Suprapubic skin (tissue), 4 donors: ENCODE results near the gene ADGRF3. TPM values are rescaled to one million over a fixed set of nuclear protein-coding genes. Genes with fewer than 3 reads are reported as not detected.

Experiments
- DNase-seq, 2 donors: peaks; one replicate each; pipeline ENCODE4 v3.0.0-alpha.2; 2019; ENCODE audit warnings: low spot score in 2 of 2
- H3K27ac ChIP-seq: fragments of 200-600 bp; sonication (generic); one replicate; pipeline ENCODE4 v1.5.1; 2019
- H3K27me3 ChIP-seq: fragments of 200-600 bp; sonication (generic); one replicate; pipeline ENCODE4 v1.5.1; 2019
- H3K36me3 ChIP-seq: fragments of 200-600 bp; sonication (generic); one replicate; pipeline ENCODE4 v1.5.1; 2019
- H3K4me1 ChIP-seq: fragments of 200-600 bp; sonication (generic); one replicate; pipeline ENCODE4 v1.5.1; 2019
- H3K4me3 ChIP-seq: fragments of 200-600 bp; sonication (generic); one replicate; pipeline ENCODE4 v1.5.1; 2019; ENCODE audit warnings: mild to moderate bottlenecking
- H3K9me3 ChIP-seq: fragments of 200-600 bp; sonication (generic); one replicate; pipeline ENCODE4 v1.5.1; 2019
- EP300 ChIP-seq: sonication (generic); formaldehyde crosslinking; IDR thresholded peaks from one replicate; pipeline ENCODE4 v1.6.1; 2017; ENCODE audit warnings: antibody characterized with exemption
- POLR2A ChIP-seq, 2 donors: fragments of 450-650 bp; IDR thresholded peaks; one replicate each; pipeline ENCODE4 v1.6.1; 2017; ENCODE audit warnings: antibody characterized with exemption in 2 of 2, mild to moderate bottlenecking in 2 of 2, moderate library complexity in 2 of 2
- POLR2AphosphoS5 ChIP-seq, 3 donors: sonication (generic); formaldehyde crosslinking; IDR thresholded peaks; one replicate each; pipeline ENCODE4 v1.6.1; 2017; ENCODE audit warnings: antibody characterized with exemption in 3 of 3
- WGBS: methylation state at CpG from one replicate; pipeline ENCODE4 v1.1.5; 2018; 5-methylcytosine and 5-hydroxymethylcytosine counted together
- total RNA-seq, 4 donors: library from RNA; depleted of rRNA; stranded (reverse); fragments of >200 nt; gene quantifications; one replicate each; pipeline ENCODE4 v1.1.0, GENCODE V29; 2016
- TF ChIP-seq, protein P1 (sequence below), 2 donors: fragments of 200-600 bp in 1 of 2; fragments of 450-650 bp in 1 of 2; sonication (generic) in 1 of 2; IDR thresholded peaks; one replicate each; pipeline ENCODE4 v1.5.1; 2016 to 2019; ENCODE audit warnings: antibody characterized with exemption in 2 of 2, mild to moderate bottlenecking in 1 of 2, moderate library complexity in 1 of 2

ADGRF3 gene
- total RNA-seq, 4 donors from 2014 or later = 0.19 to 0.48 (median 0.21) TPM; not detected in 1

DNA sequence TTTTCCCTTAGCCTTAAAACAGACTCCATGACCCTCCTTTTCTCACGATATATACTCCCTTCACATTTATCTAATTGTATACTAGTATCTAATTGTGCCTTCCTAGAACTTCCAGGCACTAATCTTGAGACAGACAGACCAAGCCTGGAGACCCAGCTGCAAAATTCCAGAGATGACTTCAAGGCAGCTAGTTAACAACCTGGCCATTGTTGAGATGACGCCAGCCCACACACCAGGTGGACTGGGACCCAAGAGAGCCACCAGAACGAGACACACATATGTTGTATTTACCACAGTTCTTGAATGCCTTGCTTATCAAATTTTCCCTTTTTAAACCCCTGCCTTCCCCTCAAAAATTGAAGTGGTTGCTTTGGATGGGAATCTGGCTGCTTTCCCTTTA lies 49.5 kb downstream of the ADGRF3 start:
- no peaks in the 10 kb centered on the region for H3K36me3 ChIP-seq
- H3K4me3 ChIP-seq = no peak overlapping the region
- TF ChIP-seq, protein P1, sequence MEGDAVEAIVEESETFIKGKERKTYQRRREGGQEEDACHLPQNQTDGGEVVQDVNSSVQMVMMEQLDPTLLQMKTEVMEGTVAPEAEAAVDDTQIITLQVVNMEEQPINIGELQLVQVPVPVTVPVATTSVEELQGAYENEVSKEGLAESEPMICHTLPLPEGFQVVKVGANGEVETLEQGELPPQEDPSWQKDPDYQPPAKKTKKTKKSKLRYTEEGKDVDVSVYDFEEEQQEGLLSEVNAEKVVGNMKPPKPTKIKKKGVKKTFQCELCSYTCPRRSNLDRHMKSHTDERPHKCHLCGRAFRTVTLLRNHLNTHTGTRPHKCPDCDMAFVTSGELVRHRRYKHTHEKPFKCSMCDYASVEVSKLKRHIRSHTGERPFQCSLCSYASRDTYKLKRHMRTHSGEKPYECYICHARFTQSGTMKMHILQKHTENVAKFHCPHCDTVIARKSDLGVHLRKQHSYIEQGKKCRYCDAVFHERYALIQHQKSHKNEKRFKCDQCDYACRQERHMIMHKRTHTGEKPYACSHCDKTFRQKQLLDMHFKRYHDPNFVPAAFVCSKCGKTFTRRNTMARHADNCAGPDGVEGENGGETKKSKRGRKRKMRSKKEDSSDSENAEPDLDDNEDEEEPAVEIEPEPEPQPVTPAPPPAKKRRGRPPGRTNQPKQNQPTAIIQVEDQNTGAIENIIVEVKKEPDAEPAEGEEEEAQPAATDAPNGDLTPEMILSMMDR (IDR thresholded peaks at IDR 0.05) = no peak
- no peak for TF ChIP-seq POLR2A (IDR thresholded peaks at IDR 0.05)
- no peak for TF ChIP-seq EP300
- TF ChIP-seq POLR2AphosphoS5 (IDR thresholded peaks at IDR 0.05) = no peak
- DNase-seq = no peak
- H3K9me3 ChIP-seq = no peaks in the 10 kb centered on the region
- no peaks in the 10 kb centered on the region for H3K27me3 ChIP-seq
- WGBS = 85% methylated on average over 3 of the region's 3 CpGs
- H3K27ac ChIP-seq = no peak overlapping the region
- peaks cover 43% of the 10 kb centered on the region for H3K4me1 ChIP-seq

DNA sequence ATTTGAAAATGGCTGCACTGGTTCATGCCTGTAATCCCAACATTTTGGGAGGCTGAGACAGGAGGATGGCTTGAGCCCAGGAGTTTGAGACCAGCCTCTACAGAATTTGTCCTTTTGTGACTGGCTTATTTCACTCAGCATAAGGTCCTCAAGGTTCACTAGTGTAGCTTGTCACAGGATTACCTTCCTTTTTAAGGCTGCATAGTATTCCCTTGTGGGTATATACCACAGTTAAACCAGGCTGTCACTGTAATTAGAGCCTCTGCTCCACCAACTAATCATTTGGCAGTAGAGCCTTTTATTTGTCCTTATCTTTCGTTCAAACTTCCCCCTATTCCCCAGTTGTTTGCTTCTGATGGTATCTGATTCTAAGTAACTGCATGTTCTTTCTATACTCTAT lies 51.1 kb downstream of the ADGRF3 start:
- H3K4me1 ChIP-seq = peaks cover 30% of the 10 kb centered on the region
- TF ChIP-seq POLR2A (IDR thresholded peaks at IDR 0.05) (no peak), EP300 (no peak), POLR2AphosphoS5 (IDR thresholded peaks at IDR 0.05) (no peak)
- TF ChIP-seq, protein P1 (IDR thresholded peaks at IDR 0.05) = no peak
- H3K36me3 ChIP-seq = peaks cover 3% of the 10 kb centered on the region
- WGBS = 82% methylated on average over 1 of the region's 1 CpG
- H3K4me3 ChIP-seq = no peak overlapping the region
- H3K27ac ChIP-seq = no peak overlapping the region
- no peaks in the 10 kb centered on the region for H3K9me3 ChIP-seq
- DNase-seq = no peak
- H3K27me3 ChIP-seq = no peaks in the 10 kb centered on the region

DNA sequence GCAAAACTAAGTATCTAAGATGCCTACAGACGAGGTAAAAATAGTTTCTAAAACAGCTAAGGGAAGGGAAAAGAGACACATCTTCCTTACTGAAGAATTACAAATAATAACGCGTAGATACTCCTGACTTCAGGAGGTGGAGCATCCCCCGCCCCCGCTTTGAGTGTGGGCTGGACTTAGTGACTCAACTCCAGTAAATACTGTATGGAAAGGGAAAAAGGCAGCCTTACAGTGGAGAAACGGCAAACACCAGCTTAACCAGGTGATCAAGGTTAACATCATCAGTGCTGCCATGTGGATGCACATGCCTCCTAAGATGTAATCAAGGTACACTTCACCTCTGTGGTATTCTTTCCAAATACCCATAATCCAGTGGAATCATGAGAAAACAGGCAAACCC lies 53.9 kb downstream of the ADGRF3 start:
- Histone ChIP-seq H3K9me3 (no peaks in the 10 kb centered on the region), H3K36me3 (peaks cover 16% of the 10 kb centered on the region), H3K4me1 (peaks cover 2% of the 10 kb centered on the region), H3K27ac (no peak overlapping the region), H3K27me3 (no peaks in the 10 kb centered on the region), H3K4me3 (no peak overlapping the region)
- WGBS = 56% methylated on average over 6 of the region's 6 CpGs
- TF ChIP-seq EP300 = no peak
- no peak for TF ChIP-seq POLR2AphosphoS5 (IDR thresholded peaks at IDR 0.05)
- TF ChIP-seq, protein P1 (IDR thresholded peaks at IDR 0.05) = no peak
- TF ChIP-seq POLR2A (IDR thresholded peaks at IDR 0.05) = no peak
- no peak for DNase-seq

DNA sequence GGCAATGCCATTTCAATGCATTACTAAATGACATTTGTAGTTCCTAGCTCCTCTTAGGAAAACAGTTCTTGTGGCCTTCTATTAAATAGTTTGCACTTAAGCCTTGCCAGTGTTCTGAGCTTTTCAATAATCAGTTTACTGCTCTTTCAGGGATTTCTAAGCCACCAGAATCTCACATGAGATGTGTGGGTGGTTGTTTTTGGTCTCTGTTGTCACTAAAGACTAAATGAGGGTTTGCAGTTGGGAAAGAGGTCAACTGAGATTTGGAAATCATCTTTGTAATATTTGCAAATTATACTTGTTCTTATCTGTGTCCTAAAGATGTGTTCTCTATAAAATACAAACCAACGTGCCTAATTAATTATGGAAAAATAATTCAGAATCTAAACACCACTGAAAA lies 56.6 kb downstream of the ADGRF3 start:
- Histone ChIP-seq H3K4me1 (no peaks in the 10 kb centered on the region), H3K27me3 (no peaks in the 10 kb centered on the region), H3K4me3 (no peak overlapping the region), H3K36me3 (peaks cover 40% of the 10 kb centered on the region), H3K9me3 (no peaks in the 10 kb centered on the region), H3K27ac (no peak overlapping the region)
- 41% methylated on average over 1 of the region's 1 CpG for WGBS
- DNase-seq = no peak
- TF ChIP-seq POLR2AphosphoS5 (IDR thresholded peaks at IDR 0.05) = no peak
- TF ChIP-seq, protein P1 (IDR thresholded peaks at IDR 0.05) = no peak
- TF ChIP-seq POLR2A (IDR thresholded peaks at IDR 0.05) = no peak
- TF ChIP-seq EP300 = no peak

DNA sequence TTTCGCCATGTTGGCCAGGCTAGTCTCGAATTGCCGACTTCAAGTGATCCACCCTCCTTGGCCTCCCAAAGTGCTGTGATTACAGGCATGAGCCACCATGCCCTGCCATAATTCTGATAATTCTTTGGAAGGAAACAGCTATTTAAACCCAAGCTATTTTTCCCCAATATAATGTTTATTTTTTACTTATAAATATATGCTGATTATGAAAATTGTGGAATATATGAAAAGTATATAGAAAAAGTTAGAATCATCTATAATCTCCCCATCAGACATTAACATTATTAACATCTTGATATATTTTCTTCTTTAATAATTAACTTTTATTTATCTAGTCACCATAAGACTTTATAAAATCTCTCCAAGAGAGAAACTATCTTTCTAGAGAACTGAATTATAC lies 60.7 kb downstream of the ADGRF3 start:
- WGBS = 99% methylated on average over 3 of the region's 3 CpGs
- Histone ChIP-seq H3K27ac (no peak overlapping the region), H3K36me3 (peaks cover 79% of the 10 kb centered on the region), H3K4me1 (no peaks in the 10 kb centered on the region), H3K27me3 (no peaks in the 10 kb centered on the region), H3K9me3 (no peaks in the 10 kb centered on the region), H3K4me3 (no peak overlapping the region)
- TF ChIP-seq EP300 = no peak
- no peak for TF ChIP-seq POLR2AphosphoS5 (IDR thresholded peaks at IDR 0.05)
- no peak for DNase-seq

DNA sequence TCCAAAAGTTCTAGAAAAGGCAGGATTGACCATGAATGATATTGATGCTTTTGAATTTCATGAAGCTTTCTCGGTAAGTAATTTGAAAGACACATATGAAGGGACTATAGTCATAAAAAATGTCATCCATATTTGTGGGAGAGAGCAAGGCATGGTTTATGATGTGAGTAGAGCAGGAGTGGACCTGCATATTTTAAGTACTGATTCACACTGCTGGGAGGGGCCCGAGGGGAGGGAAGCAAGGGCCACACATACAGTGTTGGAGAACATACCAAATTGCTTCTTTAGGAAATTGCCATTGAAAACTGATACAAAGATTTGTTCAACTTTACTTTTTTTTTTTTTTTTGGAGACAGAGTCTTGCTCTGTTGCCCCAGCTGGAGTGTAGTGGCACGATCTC lies 62.5 kb downstream of the ADGRF3 start:
- no peak overlapping the region for H3K27ac ChIP-seq
- peaks cover 91% of the 10 kb centered on the region for H3K36me3 ChIP-seq
- DNase-seq = no peak
- no peak overlapping the region for H3K4me3 ChIP-seq
- H3K27me3 ChIP-seq = no peaks in the 10 kb centered on the region
- H3K9me3 ChIP-seq = no peaks in the 10 kb centered on the region
- 92% methylated on average over 3 of the region's 3 CpGs for WGBS
- TF ChIP-seq EP300 (no peak), POLR2A (IDR thresholded peaks at IDR 0.05) (no peak), POLR2AphosphoS5 (IDR thresholded peaks at IDR 0.05) (no peak)
- TF ChIP-seq, protein P1 (IDR thresholded peaks at IDR 0.05) = no peak
- H3K4me1 ChIP-seq = no peaks in the 10 kb centered on the region
